ENCODE measurements around the gene RSRC1.
A peak's percentile ranks its signal among the peaks of the same experiment; 100 is the strongest.

The RSRC1 gene

DNA sequence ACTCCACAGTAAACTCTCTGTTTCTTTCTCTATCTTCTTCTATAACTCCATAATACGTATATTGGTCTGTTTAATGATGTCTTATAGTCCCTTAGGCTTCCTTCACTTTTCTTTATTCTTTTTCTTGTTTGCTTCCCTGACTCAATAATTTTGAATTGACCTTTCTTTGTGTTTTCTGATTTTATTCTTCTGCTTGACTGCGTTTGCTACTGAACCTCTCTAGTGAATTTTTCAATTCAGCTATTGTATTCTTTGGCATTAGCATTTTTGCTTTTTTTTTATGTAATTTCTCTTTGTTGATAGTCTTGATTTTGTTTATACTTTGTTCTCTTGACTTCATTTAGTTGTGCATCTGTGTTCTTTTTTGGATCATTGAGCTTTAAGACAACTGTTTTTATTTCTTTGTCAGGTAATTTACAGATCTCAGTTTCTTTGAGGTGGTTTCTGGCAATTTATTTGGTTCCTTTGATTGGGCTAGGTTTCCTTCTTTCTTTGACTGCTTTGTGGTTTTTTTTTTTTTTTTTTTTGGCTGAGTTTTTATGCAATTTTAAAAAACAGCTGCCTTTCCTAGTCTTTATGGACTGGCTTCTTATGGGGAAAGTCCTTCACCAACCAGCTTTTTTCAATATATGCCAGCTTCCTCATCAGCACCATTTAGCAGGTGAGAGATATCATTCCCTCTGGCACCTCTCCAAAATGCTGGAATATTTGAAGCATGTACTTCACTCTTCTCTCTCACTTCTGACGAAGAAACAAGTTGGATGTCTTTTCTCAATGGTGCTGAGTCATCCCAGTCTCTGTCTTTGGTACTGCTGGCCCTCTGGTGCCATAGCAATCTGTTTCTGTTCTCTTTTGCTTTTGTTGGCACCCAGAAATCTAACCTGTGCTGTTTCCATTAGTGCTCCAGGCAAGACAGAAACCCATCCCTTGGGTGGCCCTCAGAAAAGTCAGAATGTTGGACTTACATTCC, 17.6 kb downstream of the RSRC1 start:
- peaks cover 25% of the 10 kb centered on the region for H3K36me3 ChIP-seq (replicated peaks)

DNA sequence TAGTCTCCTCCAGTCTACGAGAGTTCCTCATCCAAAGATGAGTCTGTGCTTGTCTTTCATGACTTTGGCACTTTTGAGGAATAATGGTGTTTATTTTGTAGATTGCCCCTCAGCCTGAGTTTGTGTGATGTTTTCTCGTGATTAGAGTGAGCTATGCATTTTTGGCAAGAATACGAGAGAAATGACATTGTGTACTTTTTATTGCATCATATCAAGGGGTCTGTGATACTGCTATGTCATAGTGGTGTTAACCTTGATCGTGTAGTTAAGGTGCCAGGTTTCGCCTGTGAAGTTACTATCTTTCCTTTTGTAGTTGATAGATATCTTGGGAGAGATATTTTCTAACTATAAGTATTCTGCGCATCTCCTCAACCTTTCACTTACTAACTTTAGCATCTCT, 18.9 kb downstream of the RSRC1 start:
- Histone ChIP-seq H3K4me1 (peaks cover 5% of the 10 kb centered on the region), H3K4me3 (no peak overlapping the region), H3K27me3 (ENCODE audit: low read depth) (no peaks in the 10 kb centered on the region), H3K36me3 (replicated peaks) (peaks cover 20% of the 10 kb centered on the region), H3K9me3 (no peaks in the 10 kb centered on the region)
- no peak for DNase-seq (ENCODE audit: low spot score in 2 of 2)
- in situ Hi-C loops (cut with MboI; ENCODE audit: low sequenced_read_pairs): no loop called here

More for the DNA sequence above, 17.6 kb downstream of the RSRC1 start:
- in situ Hi-C loops (cut with MboI; ENCODE audit: low sequenced_read_pairs): no loop called here
- H3K4me3 ChIP-seq: no peak overlapping the region
- H3K4me1 ChIP-seq: peaks cover 5% of the 10 kb centered on the region
- H3K27me3 ChIP-seq (ENCODE audit: low read depth): no peaks in the 10 kb centered on the region
- no peaks in the 10 kb centered on the region for H3K9me3 ChIP-seq
- DNase-seq (ENCODE audit: low spot score in 2 of 2): peak in 1 of 2 experiments; percentile 41

DNA sequence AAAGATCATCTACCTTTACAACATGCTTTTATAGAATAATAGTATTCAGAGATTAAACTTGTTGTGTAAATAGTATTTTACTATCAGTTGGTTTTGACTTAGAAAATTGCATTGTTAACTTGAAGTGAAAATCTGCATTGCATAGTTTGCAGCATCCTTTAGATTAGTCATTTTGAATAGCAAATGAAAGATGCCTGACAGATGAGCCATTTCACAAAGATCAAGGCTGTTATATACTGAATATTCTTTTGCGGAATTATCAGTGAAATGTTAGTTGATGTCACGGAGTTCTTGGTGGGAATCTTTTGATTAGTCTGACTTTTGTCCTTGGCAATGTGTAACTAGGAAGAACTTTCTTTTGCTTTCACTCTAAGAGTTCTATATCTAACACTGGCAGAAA, 24.5 kb downstream of the RSRC1 start:
- 0 out of 2 replicates have a peak, but pooled peaks cover 5% of the 10 kb centered on the region for H3K36me3 ChIP-seq (replicated peaks)
- no peaks in the 10 kb centered on the region for H3K4me1 ChIP-seq
- no peaks in the 10 kb centered on the region for H3K27me3 ChIP-seq (ENCODE audit: low read depth)
- in situ Hi-C loops (cut with MboI; ENCODE audit: low sequenced_read_pairs): no loop called here
- H3K9me3 ChIP-seq: no peaks in the 10 kb centered on the region
- no peak for DNase-seq (ENCODE audit: low spot score in 2 of 2)
- H3K4me3 ChIP-seq: no peak overlapping the region

DNA sequence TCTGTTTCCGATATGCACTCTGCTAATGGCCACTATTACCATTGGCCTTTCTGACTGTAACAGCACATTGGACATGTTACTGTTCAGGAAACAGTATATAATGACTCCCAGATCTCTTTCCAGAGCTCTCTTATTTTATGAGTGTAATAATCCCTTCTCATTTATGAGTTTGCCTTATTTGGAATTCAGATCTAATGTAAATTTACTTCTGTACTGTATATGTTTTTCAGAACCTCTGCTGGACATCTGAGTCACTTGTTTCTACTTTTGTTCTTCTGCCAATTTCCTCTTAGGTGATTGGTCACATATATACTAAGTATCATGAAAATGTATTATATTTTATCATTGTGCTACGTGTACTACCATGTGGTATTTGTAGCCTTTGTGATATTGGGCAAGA, 30.5 kb downstream of the RSRC1 start:
- DNase-seq (ENCODE audit: low spot score in 2 of 2): no peak
- Histone ChIP-seq H3K4me3 (no peak overlapping the region), H3K4me1 (no peaks in the 10 kb centered on the region), H3K9me3 (no peaks in the 10 kb centered on the region), H3K27me3 (ENCODE audit: low read depth) (no peaks in the 10 kb centered on the region), H3K36me3 (replicated peaks) (no peaks in the 10 kb centered on the region)
- in situ Hi-C loops (cut with MboI; ENCODE audit: low sequenced_read_pairs): no loop called here

DNA sequence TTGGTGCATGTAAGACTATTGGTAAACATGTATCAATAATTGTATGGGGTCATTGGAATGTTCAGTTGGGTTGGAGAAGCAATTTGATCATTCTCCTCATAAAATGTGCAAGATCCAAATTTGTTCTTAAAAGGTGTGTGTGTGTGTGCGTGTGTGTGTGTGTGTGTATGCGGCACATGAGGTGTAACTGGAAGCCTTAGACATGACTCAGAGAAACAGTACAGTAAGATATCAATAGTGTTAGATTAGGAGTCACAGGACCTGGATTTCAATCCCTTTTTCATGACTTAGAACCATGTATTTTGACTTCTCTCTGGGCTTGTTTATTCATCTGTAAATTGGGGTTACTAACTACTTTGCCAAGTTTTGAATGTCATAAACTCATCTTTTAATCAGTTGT, 38.3 kb downstream of the RSRC1 start:
- Histone ChIP-seq H3K4me3 (no peak overlapping the region), H3K4me1 (no peaks in the 10 kb centered on the region), H3K36me3 (replicated peaks) (no peaks in the 10 kb centered on the region), H3K27me3 (ENCODE audit: low read depth) (no peaks in the 10 kb centered on the region), H3K9me3 (no peaks in the 10 kb centered on the region)
- in situ Hi-C loops (cut with MboI; ENCODE audit: low sequenced_read_pairs): no loop called here
- no peak for DNase-seq (ENCODE audit: low spot score in 2 of 2)

DNA sequence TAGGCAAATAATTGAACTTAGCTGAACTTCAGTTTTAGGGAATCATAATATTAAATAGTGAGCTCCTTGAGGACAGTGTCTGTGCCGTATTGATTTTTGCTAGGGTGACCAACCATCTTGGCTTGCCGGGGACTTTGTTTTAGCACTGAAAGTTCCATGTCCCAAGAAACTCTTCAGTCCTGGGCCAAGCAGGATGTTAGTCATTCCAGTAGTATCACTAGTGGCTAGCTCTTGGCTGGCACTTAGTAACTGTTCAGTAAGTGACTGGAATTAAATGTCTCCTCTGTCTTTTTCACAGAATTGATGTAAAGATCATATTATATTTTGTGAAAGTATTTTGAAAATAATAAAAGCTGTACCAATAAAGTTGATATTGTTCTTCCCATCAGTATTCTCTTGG, 42.3 kb downstream of the RSRC1 start:
- DNase-seq (ENCODE audit: low spot score in 2 of 2): no peak
- Histone ChIP-seq H3K27me3 (ENCODE audit: low read depth) (no peaks in the 10 kb centered on the region), H3K9me3 (no peaks in the 10 kb centered on the region), H3K4me1 (no peaks in the 10 kb centered on the region; the same call in 1 of the 2 replicates), H3K36me3 (replicated peaks) (no peaks in the 10 kb centered on the region), H3K4me3 (no peak overlapping the region)
- in situ Hi-C loops (cut with MboI; ENCODE audit: low sequenced_read_pairs): no loop called here

DNA sequence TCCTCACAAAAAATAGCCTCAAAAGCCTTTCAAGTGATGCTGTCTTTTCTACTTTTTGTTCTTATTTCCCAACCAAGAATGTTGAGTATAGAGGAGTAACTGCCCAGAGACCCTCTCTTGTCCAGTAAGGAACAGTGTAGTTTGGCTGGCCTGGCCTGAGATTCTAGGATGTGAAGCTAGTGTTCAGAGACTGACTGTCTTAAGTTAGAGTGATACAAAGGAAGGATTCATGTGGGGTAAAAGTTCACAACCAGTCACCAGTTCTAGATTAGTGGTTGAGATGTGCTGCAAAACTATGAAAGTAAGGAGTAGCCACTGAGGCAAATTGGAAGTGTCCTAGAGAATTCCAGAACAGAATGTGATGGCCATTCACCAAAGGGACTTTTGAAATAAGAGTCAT, 49.1 kb downstream of the RSRC1 start:
- in situ Hi-C loops (cut with MboI; ENCODE audit: low sequenced_read_pairs): no loop called here

DNA sequence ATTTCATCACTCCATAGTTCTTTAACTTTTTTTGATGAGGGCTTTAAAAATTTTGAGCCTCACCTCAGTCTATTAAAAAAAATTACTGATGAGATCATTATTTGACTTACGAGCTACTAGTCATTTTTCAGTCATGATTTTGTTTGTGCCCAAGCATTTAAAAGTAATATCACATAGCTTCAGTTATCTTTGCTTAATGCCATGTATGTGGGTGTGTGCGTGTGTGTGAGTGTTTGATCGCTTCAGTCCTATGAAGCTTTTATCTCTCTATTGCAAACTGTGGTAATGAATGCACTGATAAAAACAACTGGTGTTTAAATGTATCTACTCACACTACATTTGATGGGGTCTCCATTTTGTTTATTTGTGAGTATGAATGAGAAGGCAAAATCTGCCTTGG, 49.8 kb downstream of the RSRC1 start:
- Histone ChIP-seq H3K27me3 (ENCODE audit: low read depth) (no peaks in the 10 kb centered on the region), H3K4me3 (no peak overlapping the region), H3K4me1 (no peaks in the 10 kb centered on the region; the same call in 1 of the 2 replicates), H3K9me3 (no peaks in the 10 kb centered on the region), H3K36me3 (replicated peaks) (no peaks in the 10 kb centered on the region)
- no peak for DNase-seq (ENCODE audit: low spot score in 2 of 2)
- in situ Hi-C loops (cut with MboI; ENCODE audit: low sequenced_read_pairs): no loop called here

More for the DNA sequence above, 49.1 kb downstream of the RSRC1 start:
- no peak overlapping the region for H3K4me3 ChIP-seq
- no peak for DNase-seq (ENCODE audit: low spot score in 2 of 2)
- no peaks in the 10 kb centered on the region for H3K9me3 ChIP-seq
- no peaks in the 10 kb centered on the region for H3K36me3 ChIP-seq (replicated peaks)
- no peaks in the 10 kb centered on the region; the same call in 1 of the 2 replicates for H3K4me1 ChIP-seq
- no peaks in the 10 kb centered on the region for H3K27me3 ChIP-seq (ENCODE audit: low read depth)

DNA sequence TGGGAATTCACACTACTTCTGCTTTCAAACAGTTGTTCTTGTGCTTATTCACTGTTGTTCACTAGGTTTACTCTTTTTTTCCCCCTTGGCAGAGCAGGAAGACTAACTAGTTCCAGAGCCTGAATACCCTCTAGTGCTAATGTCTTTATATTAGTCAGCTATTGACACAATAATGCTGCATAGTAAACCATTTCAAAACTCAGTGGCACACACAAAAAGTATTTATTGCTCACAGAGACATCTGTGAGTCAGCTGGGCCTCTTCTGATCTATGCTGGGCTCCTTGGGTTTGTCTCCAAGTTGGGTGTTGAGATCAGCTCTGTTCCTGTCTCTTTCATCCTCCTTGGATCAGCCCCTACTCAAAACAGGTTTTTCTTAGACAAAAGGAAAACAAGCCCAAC, 51.1 kb downstream of the RSRC1 start:
- DNase-seq (ENCODE audit: low spot score in 2 of 2): no peak
- Histone ChIP-seq H3K9me3 (no peaks in the 10 kb centered on the region), H3K36me3 (replicated peaks) (no peaks in the 10 kb centered on the region), H3K4me1 (no peaks in the 10 kb centered on the region; the same call in 1 of the 2 replicates), H3K4me3 (no peak overlapping the region), H3K27me3 (ENCODE audit: low read depth) (no peaks in the 10 kb centered on the region)
- in situ Hi-C loops (cut with MboI; ENCODE audit: low sequenced_read_pairs): no loop called here

DNA sequence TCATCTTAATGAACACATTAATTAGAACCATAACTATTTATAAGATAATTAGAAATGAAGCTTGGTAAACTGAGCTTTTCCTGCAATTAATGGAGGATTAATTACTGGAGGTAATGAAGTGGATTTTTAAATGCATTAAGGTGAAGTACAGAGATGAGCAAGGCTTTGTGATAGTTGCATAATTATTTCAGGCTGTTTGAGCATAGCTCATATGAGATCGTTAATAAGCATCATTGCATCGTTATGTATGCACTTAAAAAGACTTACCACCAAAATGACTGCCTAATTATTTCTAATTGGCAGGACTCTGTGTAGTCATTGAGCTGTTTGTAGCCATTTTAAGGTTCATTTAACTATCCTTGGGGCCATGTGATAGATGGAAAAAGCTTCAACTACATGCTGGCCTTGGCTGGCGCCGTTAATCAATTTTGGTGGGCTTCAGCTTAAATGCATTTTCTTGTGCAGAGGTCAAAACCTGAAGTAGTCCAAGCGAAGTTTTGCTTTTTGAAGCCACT, 55.3 kb downstream of the RSRC1 start:
- H3K27me3 ChIP-seq (ENCODE audit: low read depth): no peaks in the 10 kb centered on the region

DNA sequence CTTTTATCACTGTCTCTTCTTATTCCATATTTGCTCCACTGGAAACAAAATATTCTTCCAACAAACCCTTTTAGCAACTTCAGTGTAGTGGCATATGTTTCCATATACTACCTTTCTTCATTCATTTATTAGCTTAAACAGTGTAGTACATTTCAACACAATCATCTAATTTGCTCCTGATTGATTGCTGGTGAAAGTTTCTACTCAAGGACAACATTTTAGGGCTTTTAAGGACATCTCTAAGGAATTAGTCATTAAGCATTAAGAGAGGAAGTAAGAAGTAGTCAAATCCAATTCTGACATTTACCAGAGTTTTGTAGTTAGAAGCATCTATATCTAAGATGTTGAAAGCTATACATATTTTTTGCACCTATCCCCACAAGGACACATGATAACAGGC, 55.8 kb downstream of the RSRC1 start:
- H3K27me3 ChIP-seq (ENCODE audit: low read depth): no peaks in the 10 kb centered on the region
- in situ Hi-C loops (cut with MboI; ENCODE audit: low sequenced_read_pairs): no loop called here
- DNase-seq (ENCODE audit: low spot score in 2 of 2): no peak
- H3K4me1 ChIP-seq: peaks cover 6% of the 10 kb centered on the region; the same call in 1 of the 2 replicates
- no peaks in the 10 kb centered on the region for H3K36me3 ChIP-seq (replicated peaks)
- H3K4me3 ChIP-seq: no peak overlapping the region
- no peaks in the 10 kb centered on the region for H3K9me3 ChIP-seq

More for the DNA sequence above, 55.3 kb downstream of the RSRC1 start:
- Histone ChIP-seq H3K4me3 (no peak overlapping the region), H3K9me3 (no peaks in the 10 kb centered on the region), H3K4me1 (peaks cover 6% of the 10 kb centered on the region; the same call in 1 of the 2 replicates), H3K36me3 (replicated peaks) (no peaks in the 10 kb centered on the region)
- DNase-seq (ENCODE audit: low spot score in 2 of 2): no peak
- in situ Hi-C loops (cut with MboI; ENCODE audit: low sequenced_read_pairs): no loop called here

DNA sequence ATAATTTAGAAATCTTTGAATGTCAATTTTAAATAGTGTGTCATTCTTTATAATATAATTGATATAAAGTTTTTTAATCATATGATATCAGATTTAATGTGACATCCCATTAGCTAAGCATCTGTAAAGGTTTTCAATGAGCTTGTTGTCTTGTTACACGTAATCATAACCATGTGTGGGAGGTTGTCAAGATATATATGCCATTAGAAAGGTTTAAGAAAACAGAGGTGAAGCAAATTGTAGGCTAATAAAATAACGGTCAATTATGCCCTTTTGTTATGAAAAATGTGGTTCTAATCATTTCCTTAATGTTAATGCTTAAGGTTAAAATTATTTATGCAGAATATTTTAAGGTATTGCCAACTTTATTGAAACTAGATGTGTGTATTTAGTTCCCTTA, 56.3 kb downstream of the RSRC1 start:
- H3K4me1 ChIP-seq: peaks cover 6% of the 10 kb centered on the region; the same call in 1 of the 2 replicates
- no peaks in the 10 kb centered on the region for H3K9me3 ChIP-seq
- H3K36me3 ChIP-seq (replicated peaks): no peaks in the 10 kb centered on the region
- in situ Hi-C loops (cut with MboI; ENCODE audit: low sequenced_read_pairs): no loop called here
- no peak overlapping the region for H3K4me3 ChIP-seq
- no peaks in the 10 kb centered on the region for H3K27me3 ChIP-seq (ENCODE audit: low read depth)
- no peak for DNase-seq (ENCODE audit: low spot score in 2 of 2)

DNA sequence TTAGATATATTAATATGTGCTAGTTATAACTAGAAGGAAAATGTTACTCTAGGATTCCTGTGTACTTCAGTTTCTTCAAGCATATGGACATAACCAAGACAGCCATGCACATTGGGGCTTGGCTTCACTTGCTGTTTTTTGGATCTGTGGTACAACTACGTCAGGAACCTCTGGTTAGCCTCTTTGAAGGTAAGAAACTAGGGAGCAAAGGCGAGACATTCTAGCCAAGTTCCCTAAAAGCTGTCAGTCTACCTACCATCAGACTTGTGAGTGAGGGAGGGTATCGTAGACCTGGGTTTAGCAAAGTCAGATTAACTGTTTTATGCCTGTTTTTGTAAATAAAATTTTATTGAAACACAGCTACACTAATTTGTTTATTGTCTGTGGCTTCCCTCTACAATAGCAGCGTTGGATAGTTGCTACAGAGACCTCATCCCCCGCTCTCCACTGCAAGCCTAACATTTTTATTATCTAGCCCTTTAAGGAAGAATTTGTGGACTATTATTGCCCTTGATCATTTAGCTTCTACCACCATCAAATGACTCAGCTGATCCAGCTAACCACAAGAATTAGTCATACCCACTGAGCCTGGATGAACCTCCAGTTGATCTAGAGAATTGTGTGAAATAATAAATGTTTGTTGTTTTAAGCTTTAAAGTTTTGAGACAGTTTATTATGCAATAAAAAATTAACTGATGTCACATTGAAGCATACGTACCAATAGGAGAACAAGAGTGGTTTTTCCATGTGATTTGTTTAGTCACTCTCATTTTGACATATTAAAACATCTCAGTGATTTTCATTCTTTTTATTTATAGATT, 58.1 kb downstream of the RSRC1 start:
- Histone ChIP-seq H3K36me3 (replicated peaks) (no peaks in the 10 kb centered on the region), H3K4me3 (no peak overlapping the region), H3K9me3 (no peaks in the 10 kb centered on the region), H3K4me1 (peaks cover 6% of the 10 kb centered on the region; the same call in 1 of the 2 replicates), H3K27me3 (ENCODE audit: low read depth) (no peaks in the 10 kb centered on the region)
- in situ Hi-C loops (cut with MboI; ENCODE audit: low sequenced_read_pairs): no loop called here
- no peak for DNase-seq (ENCODE audit: low spot score in 2 of 2)

All from HAP-1 (cell line).